SW480 (cell line): ENCODE data around the gene SLC16A12.
"Not testable (repeated sequence)": the region's sequence is repeated elsewhere in the genome, so short reads cannot be mapped to it uniquely, and the experiment has no call there.

Experiments
- DNase-seq: peaks from one replicate; pipeline ENCODE4 v3.0.0-alpha.2; 2016; ENCODE audit warnings: low spot score

The SLC16A12 gene

DNA sequence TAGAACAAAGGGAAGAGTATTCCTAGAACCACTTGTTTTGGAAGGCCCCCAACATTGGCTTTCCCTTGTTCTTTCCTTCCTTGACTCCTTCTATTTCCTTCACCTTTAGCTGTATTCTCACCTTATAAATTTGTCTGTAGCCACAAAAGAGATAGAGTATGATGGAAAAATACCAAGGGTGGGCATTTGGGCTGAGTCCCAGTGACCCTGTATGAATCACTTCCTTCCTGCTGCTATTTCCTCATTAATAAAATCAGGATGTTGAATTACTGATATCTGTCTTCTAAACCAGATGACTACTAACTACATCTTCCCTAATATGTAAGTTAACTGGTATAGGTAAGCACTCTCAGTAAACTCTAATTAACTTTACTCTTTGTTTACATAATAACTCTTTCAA is 65.9 kb downstream of the SLC16A12 start:
- no peak for DNase-seq

DNA sequence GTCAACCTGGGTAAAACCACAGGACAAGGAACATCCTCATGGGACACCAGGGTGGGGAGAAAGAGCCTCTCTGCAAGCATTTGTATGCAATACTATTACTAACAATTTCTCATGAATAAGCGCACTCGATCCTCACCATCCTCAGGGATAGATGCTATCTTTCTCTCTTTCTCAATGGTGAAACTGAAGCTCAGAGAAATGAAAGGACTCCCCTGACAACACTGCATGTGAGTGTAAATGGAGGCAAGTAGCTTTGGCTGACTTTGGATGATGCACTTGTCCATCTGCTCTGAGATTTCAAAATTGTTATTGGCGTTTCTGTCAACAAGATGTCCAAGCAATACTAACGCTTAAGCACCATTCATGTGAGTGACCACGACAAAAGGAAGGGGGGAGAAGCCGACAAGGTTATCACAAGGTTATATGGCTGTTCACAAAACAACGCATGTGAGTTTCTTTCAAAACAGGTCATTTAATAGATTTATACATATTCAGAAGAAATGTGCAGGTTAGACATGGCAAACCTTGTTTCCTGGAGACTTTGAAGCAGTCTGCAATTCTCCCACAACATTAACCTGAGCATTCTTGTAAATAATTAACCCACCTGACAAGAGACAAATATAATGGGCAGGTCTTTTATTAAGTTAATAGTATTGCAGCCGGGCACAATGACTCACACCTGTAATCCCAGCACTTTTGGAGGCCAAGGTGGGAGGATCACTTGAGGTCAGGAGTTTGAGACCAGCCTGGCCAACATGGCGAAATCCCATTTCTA is 67.0 kb downstream of the SLC16A12 start:
- DNase-seq = peak; percentile 19

- peak; percentile 58 for DNase-seq
These were observed 68.8 kb downstream of the SLC16A12 start for GRCh38 chr10:89466599-89467035.

DNA sequence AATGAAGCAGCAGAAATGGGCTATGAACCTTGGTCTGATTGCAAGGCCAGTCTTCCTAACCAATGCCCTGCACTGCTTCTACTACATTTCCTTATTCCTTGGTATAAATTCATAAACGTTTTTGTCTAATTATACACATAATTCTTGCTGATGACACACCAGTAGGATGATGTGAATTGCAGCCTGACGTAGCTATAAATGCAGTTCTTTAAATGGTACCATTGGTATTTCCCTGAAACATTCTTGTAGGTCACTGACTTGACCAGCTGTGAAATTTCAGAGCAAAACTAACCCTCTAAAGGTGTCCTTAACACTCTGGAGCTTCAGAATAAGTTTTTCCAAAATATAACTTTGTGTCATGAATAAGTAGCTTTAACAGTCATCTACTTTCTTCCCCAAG is 70.2 kb downstream of the SLC16A12 start:
- no peak for DNase-seq

- DNase-seq = no peak
These were observed 71.4 kb downstream of the SLC16A12 start for GRCh38 chr10:89463846-89464537.

DNA sequence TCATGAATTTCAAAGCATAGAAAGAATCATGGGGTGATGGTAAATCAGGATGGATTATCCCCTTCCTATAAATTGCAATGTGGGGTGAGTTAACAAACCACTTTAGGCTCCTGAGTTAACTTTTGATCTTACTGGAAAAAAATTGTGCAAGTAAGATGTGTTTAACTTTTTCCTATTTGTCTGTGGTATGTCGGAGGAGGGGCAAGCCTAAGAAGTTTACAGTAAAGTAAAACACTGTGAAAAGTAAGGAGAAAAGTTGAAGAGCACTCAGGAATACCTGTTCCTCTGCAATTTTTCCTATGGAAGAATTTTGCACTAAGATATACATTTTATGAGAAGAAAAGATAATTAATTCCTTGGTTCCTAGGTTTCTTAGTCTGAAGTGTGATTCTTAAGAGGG is 76.6 kb downstream of the SLC16A12 start:
- DNase-seq = no peak

GRCh38 chr10:89458291-89458690 is 77.1 kb downstream of the SLC16A12 start:
- DNase-seq = peak; percentile 3

DNA sequence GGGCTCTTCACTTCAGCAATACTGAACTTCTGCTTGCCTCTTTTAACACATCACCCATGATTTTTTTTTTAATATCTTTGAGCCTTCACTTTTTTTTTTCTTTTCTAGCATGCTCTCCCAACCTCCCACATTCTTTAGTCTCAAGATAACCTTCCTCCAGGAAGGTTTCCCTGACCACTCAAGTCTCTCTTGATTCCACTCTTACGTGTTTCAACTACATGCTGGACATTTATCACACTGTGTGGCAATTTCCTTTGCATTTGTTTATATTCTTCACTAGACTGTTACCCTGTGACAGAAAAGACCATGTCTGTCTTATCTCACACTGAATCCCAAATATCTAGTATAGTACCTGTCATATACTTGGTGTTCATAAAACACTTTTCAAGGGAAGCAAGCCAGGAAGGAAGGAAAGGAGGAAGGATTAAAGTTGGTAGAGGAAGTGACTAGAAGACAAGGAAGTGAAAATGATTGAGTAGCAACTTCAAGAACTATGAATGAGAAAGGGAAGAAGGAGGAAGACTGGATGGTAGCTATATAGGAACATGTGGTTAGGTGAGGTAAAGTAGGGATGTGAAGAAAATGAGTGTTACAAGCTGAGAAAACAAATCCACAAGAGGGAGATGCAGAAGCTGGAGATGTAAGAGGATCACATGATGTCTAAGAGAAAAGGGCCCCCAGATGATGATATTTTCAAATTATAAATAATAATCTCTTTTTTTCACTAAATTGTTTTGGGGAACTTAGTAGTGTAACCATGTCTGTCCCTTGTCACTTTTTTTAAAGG is 80.6 kb downstream of the SLC16A12 start:
- DNase-seq = no peak

- no peak for DNase-seq
These were observed 83.2 kb downstream of the SLC16A12 start for GRCh38 chr10:89452193-89452592.

GRCh38 chr10:89450901-89451300 is 84.5 kb downstream of the SLC16A12 start:
- DNase-seq = no peak

DNA sequence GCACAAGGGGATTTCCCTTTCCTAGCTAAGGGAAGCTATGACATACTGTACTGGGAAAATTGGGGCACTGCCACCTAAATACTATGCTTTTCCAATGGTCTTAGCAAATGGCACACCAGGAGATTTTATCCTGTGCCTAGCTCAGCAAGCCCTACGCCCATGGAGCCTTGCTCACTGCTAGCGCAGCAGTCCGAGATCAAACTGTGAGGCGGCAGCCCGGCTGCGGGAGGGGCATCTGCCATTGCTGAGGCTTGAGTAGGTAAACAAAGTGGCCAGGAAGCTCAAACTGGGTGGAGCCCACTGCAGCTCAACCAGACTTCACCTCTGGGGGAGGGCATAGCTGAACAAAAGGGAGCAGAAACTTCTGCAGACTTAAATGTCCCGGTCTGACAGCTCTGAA is 90.6 kb downstream of the SLC16A12 start:
- not testable (repeated sequence) for DNase-seq

- no peak for DNase-seq
These were observed 93.1 kb downstream of the SLC16A12 start for GRCh38 chr10:89442289-89442688.

DNA sequence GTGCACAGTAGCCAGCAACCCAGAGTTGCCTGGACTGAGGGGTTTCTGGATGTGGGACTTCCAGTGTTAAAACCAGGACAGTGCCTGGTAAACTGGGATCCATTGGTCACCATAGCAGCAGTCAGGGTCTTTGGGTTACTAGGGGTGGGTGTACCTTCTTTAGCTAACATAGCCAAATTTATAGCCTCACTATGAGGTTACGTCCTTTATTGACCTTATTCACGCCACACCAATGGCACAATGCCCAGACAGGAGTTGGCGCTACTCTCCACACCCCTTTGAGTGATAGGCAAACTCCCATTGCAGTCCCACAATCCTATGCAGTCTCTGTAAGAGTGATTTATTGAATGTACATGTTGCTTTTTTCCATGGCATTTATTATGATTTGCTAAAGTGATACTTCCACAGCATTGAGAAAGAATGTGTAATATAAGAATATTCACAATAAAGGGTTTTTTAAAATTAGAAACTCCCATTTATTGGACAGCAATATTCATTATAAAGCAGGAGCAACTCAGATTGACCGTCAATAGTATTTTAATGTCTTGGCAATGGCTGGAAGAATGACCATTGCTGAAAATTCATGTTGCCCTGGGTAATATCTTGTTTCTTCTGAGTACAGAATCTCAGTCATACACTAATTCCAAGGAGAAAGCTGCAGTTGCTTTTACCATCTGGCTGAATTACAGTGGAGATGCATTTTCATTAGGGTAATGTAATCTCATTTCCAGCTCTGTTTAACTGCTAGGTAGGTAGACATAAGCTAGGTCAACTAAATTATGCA is 95.0 kb downstream of the SLC16A12 start:
- DNase-seq = no peak

GRCh38 chr10:89438525-89438924 is 96.9 kb downstream of the SLC16A12 start:
- no peak for DNase-seq

DNA sequence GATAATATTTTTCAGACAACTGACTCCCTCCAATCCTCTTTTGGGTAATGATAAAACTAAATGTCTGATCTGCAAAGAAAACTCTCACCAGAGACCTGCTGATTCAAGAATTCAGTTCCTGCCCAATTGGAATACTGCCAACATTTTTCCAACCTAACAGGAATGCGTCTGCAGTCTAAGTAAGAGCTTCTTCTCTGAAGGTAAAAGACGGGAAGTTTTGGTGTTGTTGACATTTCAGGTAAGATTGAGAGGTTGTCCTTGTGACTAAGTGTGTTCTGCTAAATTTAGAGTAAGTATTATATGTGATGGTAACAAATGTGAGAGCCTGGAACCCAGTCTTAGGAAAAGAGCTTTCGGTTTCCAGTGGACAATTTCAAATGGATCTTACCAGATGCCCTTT is 103.4 kb downstream of the SLC16A12 start:
- no peak for DNase-seq

- no peak for DNase-seq
These were observed 106.5 kb downstream of the SLC16A12 start for GRCh38 chr10:89428877-89429276.

- no peak for DNase-seq
These were observed 107.8 kb downstream of the SLC16A12 start for GRCh38 chr10:89427629-89428028.

- peak; percentile 51 for DNase-seq
These were observed 109.0 kb downstream of the SLC16A12 start for GRCh38 chr10:89426230-89426868.

GRCh38 chr10:89425000-89425399 is 110.4 kb downstream of the SLC16A12 start:
- no peak for DNase-seq

- DNase-seq = no peak
These were observed 114.3 kb downstream of the SLC16A12 start for GRCh38 chr10:89421018-89421476.

- no peak for DNase-seq
These were observed 115.8 kb downstream of the SLC16A12 start for GRCh38 chr10:89419548-89419947.
